Renal pelvis (tissue), 4 donors: Measurements from ENCODE around the gene AIMP1. TPM values are rescaled to one million over a fixed set of nuclear protein-coding genes. Genes with fewer than 3 reads are reported as not detected.
A peak's percentile ranks its signal among the peaks of the same experiment; 100 is the strongest.
"Not testable (repeated sequence)": the region's sequence is repeated elsewhere in the genome, so short reads cannot be mapped to it uniquely, and the experiment has no call there.

Source experiments
- DNase-seq: peaks from one replicate; pipeline ENCODE4 v3.0.0-alpha.2; 2013
- polyA plus RNA-seq, 3 donors: library from polyadenylated mRNA; unstranded; fragments of 120-200 nt; gene quantifications; one replicate each; pipeline ENCODE4 v1.2.1, GENCODE V29; 2013; ENCODE audit not compliant: insufficient read length in 3 of 3

Gene AIMP1
- polyA plus RNA-seq, 3 donors: 63.4 to 77.1 (median 68.3) TPM

- DNase-seq: no peak
These were observed 12.6 kb upstream of the AIMP1 start for GRCh38 chr4:106303548-106304281.

GRCh38 chr4:106304632-106305031 is 11.7 kb upstream of the AIMP1 start:
- DNase-seq: no peak

- DNase-seq: no peak
These were observed 10.8 kb upstream of the AIMP1 start for GRCh38 chr4:106305435-106306055.

GRCh38 chr4:106306561-106306960 is 9.8 kb upstream of the AIMP1 start:
- no peak for DNase-seq

DNA sequence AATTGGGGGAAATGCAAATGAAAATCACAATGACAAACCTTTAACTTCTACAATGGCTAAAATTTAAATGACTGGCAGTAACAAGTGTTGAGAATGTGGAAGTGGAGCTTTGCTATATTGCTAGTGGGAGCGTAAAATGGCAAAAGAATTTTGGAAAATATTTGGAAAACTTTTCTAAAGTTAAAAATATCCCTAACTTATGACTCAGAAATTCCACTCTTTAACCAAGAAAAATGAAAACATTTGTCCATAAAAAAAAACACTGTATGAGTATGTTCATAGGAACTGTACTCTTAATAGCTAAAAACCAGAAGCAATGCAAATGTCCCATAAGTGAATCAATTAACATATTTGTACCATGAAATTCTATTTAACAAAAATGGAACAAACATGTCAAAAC is 4.0 kb upstream of the AIMP1 start:
- DNase-seq: no peak

GRCh38 chr4:106312997-106313522 is 3.3 kb upstream of the AIMP1 start:
- DNase-seq: no peak

DNA sequence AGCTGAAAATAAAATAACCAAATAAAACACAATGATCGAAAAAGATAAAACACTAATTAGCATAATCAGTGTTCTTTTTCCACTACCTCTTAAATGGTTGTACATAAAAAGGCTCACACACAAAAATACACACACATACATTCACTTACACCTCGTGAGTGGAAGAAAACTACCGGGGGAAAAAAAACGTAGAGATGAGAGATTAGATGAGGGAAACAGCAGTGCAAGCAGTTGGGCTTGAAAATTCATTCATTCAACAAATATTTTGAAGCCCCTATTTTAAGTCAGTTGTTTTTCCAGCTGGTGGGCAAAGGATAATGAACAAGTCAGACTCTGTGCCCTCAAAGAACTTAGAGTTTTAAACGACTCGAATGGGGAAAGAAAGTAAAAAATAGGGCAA is 1.4 kb upstream of the AIMP1 start:
- DNase-seq: no peak

GRCh38 chr4:106315476-106315967 is 828 bp upstream of the AIMP1 start:
- peak; percentile 33 for DNase-seq

- DNase-seq: no peak
These were observed 541 bp downstream of the AIMP1 start for GRCh38 chr4:106316773-106317409.

DNA sequence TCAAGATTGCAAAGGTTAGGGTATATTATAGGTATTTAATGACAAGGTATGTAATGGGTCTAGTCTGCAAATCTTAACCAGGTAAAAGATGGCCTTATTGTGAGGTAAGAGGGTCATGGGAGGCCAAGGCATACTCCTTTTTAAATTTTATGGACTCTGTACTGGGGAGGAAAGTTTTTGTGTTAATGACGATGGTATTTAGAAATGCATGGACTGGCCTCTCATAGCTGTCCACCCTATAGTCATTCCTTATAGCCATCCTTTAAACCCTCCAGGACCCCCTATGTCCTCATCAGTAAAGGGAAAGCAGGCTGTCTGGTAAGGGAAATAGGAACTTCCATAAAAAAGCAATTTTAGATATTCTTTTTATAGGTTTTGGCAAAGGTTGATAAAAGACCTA is 1.5 kb downstream of the AIMP1 start:
- DNase-seq: no peak

GRCh38 chr4:106318511-106318910 is 2.2 kb downstream of the AIMP1 start:
- no peak for DNase-seq

DNA sequence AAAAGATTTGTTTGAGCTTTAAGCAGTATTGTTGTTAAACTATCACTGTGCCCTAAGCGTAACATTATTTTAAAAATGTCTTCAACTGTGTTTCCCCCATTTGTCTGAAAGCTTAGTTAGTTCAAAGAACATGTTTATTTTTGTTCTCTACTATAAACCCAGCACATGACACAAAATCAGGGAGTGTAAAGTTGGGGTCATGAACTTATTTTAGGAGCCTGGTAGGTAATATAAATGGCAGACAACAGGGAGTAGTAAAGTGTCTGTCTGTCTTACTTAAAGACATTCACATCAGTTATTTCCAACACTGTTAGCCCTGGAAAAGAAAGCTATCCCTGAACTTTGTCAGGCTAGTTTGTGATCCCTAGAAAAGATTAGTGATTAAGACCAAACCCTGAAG is 3.9 kb downstream of the AIMP1 start:
- DNase-seq: no peak

DNA sequence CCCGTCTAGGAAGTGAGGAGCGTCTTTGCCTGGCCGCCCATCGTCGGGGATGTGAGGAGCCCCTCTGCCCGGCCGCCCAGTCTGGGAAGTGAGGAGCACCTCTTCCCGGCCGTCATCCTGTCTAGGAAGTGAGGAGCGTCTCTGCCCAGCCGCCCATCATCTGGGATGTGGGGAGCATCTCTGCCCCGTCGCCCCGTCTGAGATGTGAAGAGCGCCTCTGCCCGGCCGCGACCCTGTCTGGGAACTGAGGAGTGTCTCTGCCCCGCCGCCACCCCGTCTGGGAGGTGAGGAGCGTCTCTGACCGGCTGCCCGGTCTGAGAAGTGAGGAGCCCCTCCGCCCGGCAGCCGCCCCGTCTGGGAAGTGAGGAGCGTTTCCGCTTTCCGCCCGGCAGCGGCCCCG is 4.8 kb downstream of the AIMP1 start:
- DNase-seq: not testable (repeated sequence)

GRCh38 chr4:106321814-106322213 is 5.5 kb downstream of the AIMP1 start:
- DNase-seq: not testable (repeated sequence)

DNA sequence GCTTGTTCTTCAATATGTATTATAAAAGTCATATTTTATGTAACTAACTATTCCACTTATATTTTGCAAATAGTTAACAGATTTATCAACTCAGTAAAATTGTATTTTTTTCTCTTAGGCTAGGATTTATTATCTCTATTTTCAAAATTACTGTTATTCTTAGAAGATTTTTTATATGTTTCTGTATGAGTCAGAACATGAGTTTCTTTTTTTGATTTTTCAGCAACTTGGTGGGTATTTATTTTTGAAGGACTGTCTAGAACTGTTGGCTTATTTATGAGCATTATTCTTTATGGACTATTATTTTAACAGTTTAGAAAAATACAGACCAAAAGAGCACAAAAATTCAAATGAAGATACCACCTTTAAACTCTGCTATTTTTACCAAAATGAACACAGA is 6.8 kb downstream of the AIMP1 start:
- no peak for DNase-seq

DNA sequence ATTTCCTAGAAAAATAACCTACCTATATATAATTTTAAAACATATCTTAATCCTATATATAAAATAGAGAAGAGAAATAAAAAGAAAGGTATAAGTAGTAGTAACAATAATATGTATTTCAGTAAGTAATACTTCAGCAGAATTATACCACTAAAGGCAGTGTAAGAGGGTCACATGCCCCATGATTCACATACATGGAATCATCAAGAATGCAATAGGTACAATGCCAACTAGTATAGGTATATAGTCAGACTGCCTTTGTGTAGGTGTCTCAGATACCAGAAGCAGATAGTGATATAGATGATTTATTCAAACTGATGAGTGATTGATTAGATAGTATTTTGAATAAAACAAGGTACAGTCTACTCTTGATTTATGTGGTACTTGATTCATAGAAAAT is 9.4 kb downstream of the AIMP1 start:
- no peak for DNase-seq

GRCh38 chr4:106329041-106329618 is 12.8 kb downstream of the AIMP1 start:
- DNase-seq: no peak

GRCh38 chr4:106333186-106333585 is 16.8 kb downstream of the AIMP1 start:
- no peak for DNase-seq

- DNase-seq: no peak
These were observed 18.6 kb downstream of the AIMP1 start for GRCh38 chr4:106334741-106335470.

- DNase-seq: no peak
These were observed 20.3 kb downstream of the AIMP1 start for GRCh38 chr4:106336618-106337017.

GRCh38 chr4:106337916-106338315 is 21.6 kb downstream of the AIMP1 start:
- no peak for DNase-seq

- no peak for DNase-seq
These were observed 22.3 kb downstream of the AIMP1 start for GRCh38 chr4:106338671-106339070.
